GM18951 (cell line): Measurements from ENCODE around the gene PPP5C.
"Not testable (repeated sequence)": the region's sequence is repeated elsewhere in the genome, so short reads cannot be mapped to it uniquely, and the experiment has no call there.

Experiments used
- POLR2A ChIP-seq: IDR thresholded peaks from 4 replicates; pipeline ENCODE4 v1.6.1; 2011; ENCODE audit warnings: mild to moderate bottlenecking; ENCODE audit not compliant: insufficient read length, insufficient read depth; ENCODE audit errors: extremely low read depth
- in situ Hi-C: fragments of 300-500 bp; cut with MboI; formaldehyde crosslinking; loops from one replicate; pipeline ENCODE4 v1.12.0; 2022; ENCODE audit warnings: low sequenced_read_pairs, mixed read lengths, inconsistent platforms; ENCODE audit not compliant: unreplicated experiment

Gene PPP5C, protein sequence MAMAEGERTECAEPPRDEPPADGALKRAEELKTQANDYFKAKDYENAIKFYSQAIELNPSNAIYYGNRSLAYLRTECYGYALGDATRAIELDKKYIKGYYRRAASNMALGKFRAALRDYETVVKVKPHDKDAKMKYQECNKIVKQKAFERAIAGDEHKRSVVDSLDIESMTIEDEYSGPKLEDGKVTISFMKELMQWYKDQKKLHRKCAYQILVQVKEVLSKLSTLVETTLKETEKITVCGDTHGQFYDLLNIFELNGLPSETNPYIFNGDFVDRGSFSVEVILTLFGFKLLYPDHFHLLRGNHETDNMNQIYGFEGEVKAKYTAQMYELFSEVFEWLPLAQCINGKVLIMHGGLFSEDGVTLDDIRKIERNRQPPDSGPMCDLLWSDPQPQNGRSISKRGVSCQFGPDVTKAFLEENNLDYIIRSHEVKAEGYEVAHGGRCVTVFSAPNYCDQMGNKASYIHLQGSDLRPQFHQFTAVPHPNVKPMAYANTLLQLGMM

DNA sequence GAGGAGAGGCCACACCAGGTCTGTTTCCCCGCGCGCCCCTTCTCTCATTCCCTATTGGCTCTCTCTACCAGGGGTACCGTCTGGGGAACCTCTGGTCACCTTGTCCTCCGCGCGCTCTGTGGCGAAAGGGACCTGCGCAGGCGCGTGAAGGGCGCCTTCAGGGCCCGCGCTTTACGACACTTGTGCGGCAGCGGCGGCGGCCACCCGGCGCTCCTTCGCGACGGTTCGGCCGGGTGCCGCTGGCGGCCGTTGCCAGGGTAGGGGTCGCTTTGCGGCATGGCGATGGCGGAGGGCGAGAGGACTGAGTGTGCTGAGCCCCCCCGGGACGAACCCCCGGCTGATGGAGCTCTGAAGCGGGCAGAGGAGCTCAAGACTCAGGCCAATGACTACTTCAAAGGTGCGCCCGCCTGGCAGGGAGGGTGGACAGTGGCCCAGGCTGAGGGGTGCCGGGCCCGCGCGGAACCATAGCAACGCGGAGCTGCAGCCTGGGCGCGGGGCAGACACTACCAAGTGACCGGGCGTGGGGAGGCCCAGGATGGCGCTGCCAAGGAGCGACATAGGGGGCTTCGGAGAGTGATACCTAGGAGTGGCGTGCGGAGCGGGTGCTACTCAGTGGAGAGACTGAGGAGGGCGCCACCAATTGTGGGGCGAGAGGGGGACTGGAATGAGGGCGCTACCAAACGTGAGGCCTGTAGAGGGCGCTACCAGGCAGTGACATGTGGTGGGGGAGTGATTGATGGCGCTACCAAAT is at the start of gene PPP5C:
Gene PPP5C, plus strand, starts transcription at position 267 of the 751 bp plus-strand sequence. Its CDS starts 10 bp downstream, at position 277.
- in situ Hi-C loops, result no loop called here
- peak; percentile 76 for TF ChIP-seq POLR2A

DNA sequence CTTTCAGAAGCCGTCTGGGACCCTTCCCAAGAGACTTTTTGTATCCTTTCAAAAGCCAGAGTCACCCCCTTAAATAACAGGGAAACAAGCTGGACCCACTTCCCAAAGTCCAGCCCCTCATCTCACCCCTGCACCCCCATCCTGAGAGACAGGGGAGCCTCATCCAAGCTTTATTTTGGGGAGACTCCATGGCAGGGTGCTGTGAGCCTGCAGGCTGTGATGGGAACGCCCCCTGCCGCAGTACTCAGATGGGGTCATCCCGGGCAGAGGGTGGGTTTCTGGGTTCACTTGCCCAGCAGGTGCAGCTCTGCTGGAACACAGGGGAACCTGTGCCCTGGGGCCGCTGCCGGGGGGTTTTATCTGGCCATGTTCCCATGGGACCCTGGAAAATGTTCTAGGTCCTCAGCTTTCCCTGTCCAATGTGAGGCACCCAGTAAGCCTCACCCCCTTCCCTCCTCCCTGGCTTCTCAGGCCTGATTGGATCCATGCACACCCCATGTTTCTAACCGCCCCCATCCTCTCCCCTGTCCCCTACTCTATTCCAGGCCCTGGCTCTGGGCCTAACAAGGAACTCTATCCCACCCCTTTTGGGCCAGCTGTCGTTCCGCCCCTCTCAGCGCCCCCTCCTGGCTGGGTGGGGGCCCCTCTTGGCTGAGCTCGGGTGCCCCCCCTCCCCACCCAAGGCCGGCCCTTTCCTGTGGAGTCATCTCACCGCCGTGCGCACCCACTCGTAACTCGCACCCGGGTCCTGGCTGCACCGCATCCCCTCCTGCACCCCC is 49.0 kb upstream of the PPP5C start:
- TF ChIP-seq POLR2A, result no peak
- in situ Hi-C loops, result no loop called here

DNA sequence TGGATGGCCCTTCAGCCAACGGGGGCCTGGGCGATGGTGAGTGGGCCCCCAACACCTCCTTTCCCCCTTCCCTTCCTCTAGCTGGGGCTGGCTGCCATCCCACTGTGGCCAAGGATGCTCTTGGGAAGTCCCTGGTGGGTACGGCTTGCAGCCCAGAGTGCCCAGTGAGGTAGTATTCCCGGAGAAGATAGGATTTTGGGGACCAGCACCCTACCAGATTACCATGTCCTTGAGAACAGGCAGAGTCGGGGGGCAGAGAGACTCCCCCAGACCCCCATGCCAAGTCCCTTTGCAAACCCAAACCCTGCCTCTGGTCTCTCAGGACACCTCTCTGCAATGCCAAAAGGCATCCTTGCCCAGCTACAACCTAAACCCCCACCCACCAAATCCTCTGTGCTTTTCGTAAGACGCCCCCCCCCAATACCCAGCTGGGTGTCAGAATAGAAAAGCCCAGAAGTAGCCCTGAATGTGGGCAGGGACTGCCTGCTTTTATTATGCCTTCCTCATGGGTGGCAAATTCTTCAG is 48.3 kb upstream of the PPP5C start:
- in situ Hi-C loops, result no loop called here
- no peak for TF ChIP-seq POLR2A

GRCh38 chr19:46299004-46299509 is 47.8 kb upstream of the PPP5C start:
- no peak for TF ChIP-seq POLR2A
- in situ Hi-C loops, result no loop called here

DNA sequence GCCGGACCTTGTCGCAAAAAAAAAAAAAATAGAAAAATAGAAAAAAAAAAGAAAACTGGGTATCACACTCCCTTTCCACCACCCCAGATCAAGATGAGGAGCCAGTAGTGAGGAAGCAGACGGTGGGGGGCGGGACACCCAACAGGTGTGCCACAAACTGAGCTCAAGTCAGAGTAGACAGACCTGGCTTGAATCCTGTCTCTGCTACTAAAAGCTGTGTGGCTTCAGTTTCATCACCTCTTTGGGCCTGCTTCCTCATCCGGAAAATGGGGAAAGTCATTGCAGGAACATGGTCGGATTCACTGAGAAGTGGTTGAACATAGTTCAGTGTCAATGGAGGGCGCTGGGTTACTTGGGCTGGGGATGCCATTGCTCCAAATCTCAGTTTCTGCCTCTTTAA is 47.2 kb upstream of the PPP5C start:
- in situ Hi-C loops, result no loop called here
- no peak for TF ChIP-seq POLR2A

DNA sequence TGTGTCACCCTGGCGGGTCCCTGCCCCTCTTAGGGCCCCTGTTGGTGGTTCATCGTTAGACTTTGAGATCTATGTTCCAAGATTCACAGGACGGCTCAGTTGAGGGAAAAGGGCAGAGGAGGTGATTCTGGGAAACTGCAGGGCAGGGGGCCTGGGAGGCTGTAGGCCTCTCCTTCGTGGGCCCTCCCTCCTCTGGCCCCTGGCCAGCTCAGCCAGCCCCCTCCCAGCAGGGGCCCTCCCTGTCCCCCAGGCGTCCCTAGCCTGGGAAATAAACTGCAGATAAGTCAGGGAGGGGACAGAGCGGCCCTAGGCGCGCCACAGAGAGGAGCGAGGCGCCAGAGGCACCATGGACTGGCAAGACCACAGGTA is 43.6 kb upstream of the PPP5C start:
- no peak for TF ChIP-seq POLR2A

GRCh38 chr19:46303691-46304397 is 43.0 kb upstream of the PPP5C start:
- TF ChIP-seq POLR2A, result no peak
- in situ Hi-C loops, result no loop called here

More for the DNA sequence above, 43.6 kb upstream of the PPP5C start:
- in situ Hi-C loops, result no loop called here

DNA sequence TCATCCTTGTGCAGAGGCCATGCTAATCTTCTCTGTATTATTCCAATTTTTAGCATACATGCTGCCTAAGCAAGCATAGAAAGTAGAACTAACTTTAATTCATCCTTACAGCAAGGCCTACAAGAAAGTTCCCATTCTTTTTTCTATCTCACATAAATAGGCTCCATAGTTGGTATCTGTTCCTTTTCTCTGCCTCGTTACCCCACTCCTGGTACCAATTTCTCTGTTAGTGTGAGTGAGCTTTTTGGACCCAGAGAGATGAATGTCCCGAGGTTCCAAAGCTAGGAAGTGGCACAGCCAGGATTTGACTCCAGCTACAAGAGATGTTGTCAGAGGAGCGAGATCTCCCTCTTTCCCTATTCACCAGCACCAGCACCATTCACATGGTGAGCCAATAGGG is 40.4 kb upstream of the PPP5C start:
- in situ Hi-C loops, result no loop called here
- no peak for TF ChIP-seq POLR2A

DNA sequence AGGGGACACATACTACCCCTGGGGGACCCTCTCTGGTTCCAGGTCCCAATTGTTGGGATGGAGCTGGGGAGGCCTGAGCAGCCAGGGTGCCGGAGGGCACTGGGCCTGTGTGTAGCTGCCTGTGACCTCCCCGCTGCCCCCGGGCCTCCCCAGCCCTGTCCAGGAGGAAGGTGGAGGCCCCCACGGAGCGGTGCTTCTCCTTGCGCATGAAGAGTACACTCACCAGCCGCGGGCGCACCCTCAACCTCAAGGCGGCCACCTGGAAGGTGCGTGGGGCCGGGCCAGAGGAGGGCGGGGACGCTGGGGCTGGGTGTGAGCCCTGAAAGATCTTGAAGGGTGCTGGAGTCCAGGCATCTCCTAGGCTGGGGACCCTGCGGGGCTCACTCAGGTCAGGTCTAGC is 38.4 kb upstream of the PPP5C start:
- in situ Hi-C loops, result no loop called here
- no peak for TF ChIP-seq POLR2A

DNA sequence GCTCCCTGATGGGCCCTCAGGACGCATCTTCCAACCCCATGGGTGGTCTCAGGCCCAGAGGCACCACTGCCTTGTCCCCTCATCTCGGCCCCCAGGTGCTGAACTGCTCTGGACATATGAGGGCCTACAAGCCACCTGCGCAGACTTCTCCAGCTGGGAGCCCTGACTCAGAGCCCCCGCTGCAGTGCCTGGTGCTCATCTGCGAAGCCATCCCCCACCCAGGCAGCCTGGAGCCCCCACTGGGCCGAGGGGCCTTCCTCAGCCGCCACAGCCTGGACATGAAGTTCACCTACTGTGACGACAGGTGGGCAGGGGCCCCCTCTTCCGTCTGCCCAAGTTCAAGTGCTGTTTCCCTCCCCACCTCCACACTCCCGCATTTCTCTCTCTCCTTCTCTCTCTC is 37.8 kb upstream of the PPP5C start:
- no peak for TF ChIP-seq POLR2A
- in situ Hi-C loops, result no loop called here

- no peak for TF ChIP-seq POLR2A
- in situ Hi-C loops, result no loop called here
Measured at GRCh38 chr19:46311444-46311843, 35.4 kb upstream of the PPP5C start.

DNA sequence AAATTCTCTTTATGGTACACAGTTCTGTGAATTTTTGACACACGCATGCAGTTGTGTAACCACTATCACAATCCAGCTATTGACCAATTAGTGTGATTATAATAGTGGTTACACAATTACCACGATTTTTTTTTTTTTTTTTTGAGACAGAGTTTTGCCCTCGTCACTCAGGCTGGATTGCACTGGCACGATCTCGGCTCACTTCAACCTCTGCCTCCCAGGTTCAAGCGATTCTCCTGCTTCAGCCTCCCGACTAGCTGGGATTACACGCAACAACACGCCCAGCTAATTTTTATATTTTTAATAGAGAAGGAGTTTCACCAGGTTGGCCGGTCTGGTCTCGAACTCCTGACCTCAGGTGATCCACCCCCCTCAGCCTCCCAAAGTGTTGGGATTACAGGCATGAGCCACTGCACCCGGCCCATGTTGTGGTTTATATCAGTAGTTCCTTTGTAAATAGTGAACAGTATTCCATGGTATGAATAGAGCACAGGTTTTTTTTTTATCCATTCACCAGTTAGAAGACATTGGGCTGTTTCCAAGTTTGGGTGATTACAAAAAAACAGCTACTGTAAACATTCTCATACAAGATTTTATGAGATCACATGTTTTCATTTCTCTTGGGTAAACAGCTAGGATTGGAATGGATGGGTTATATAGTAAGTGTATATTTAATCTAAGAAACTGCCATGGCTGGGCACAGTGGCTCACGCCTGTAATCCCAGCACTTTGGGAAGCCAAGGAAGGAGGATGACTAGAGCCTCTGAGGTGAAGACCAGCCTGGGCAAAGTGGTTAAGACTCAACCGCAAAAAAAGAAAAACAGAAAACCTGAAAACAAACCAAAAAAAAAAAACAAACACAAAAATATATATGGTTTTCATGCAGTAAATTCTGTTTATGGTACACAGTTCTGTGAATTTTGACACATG is 33.1 kb upstream of the PPP5C start:
- in situ Hi-C loops, result not testable (repeated sequence)
